Stimulated activated CD8-positive, alpha-beta memory T cell treated with anti-CD3 and anti-CD28 coated beads, Interleukin-7, amount 100 ng/mL, for 24 hours (primary cell): ENCODE measurements around the gene LMAN1L.

ENCODE experiments used
- DNase-seq: peaks from one replicate; pipeline ENCODE4 v3.0.0-alpha.2; 2020; ENCODE audit warnings: low read depth

The LMAN1L gene

GRCh38 chr15:74812533-74812932 lies at the start of gene LMAN1L:
Gene LMAN1L (plus strand): TSS chr15:74812835. CDS start chr15:74812855, 20 bp downstream.
- no peak for DNase-seq

DNA sequence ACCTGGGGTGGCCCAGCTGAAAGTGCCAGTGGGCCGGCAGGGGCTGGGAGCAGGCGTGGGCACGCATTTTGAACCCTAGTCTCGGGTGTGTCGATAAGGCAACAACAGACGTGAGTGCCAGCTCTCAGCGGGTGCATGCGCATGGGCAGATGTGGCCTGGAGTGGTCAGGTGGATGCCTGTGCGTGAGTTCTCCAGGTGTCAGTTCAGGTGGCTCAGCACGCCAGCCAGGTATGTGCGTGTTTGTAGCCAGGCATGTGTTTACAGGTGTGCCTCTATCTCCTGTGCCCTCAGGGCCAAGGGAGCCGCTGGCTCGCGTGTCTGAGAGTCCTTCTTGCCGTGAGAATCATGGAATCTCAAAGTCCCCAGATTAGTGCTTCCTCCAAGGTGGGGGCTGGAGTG lies 49.2 kb upstream of the LMAN1L start:
- no peak for DNase-seq

DNA sequence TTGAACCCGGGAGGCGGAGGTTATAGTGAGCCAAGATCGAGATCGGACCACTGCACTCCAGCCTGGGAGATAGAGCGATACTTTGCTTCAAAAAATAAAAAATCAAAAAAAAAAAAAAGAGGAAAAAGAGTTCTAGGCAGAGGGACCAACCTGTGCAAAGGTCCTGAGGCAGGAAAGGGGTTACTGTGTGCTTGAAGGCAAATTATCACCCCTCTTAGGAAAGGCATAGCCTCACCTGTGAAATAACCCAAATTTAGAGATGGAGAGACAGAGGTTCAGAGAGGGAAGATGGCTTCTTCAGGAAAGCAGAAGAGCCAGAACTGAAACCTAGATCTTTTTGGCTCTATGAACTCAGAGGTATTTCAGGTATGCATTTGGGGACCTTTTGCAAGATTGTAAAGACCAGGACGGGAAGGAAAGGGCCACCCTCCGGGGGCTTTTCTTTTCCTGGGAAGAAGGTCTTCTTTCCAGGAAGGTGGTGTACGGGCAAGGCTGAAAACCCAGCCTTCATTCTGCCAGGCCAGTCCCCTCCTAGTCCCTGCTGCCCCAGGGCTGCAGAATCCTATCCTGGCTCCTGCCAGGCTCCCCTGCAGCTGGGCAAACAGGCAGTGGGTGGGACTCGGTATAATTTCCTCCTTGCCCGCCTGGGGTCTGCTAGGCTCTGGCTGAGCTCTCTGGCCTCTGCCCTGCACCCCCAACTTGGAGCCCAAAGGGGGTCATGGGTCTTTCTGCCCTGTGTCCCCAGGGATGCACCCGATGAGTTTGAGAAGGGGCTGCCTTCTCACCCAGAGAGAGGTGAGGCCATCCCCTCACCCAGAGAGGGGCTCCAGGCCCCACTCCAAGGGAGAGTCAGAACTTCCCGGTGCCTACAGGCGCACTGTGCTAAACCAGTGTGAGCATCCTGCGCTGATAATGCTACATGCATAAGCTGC lies 45.2 kb upstream of the LMAN1L start:
- no peak for DNase-seq

DNA sequence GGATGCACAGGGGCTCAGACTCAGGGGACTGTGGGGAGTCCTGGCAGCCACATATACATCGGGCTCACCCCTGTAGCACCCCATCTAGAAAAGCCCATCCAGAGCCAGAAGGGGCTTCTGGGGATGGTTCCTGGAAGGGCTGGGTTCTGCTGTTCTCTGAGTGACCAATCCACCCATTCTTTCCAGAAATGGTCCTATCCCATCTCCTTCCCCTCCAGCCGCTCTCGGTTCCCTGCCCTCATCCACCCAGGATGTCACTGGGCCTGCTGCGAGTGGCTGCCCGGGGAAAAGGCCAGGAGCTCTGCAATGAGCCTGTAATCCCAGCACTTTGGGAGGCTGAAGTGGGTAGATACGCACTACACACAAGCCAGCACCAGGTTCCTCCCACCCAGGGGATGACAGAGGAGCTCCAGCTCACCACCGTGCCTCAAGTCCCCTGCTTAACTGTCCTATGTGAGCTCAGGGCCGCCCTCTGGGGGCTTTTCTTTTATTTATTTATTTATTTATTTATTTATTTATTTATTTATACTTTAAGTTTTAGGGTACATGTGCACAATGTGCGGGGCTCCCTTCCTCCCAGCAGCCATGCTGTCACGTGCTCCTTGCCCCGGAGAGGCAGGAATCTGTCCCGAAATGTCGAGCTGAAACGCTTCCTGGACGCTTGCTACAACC lies 44.4 kb upstream of the LMAN1L start:
- DNase-seq, result no peak

DNA sequence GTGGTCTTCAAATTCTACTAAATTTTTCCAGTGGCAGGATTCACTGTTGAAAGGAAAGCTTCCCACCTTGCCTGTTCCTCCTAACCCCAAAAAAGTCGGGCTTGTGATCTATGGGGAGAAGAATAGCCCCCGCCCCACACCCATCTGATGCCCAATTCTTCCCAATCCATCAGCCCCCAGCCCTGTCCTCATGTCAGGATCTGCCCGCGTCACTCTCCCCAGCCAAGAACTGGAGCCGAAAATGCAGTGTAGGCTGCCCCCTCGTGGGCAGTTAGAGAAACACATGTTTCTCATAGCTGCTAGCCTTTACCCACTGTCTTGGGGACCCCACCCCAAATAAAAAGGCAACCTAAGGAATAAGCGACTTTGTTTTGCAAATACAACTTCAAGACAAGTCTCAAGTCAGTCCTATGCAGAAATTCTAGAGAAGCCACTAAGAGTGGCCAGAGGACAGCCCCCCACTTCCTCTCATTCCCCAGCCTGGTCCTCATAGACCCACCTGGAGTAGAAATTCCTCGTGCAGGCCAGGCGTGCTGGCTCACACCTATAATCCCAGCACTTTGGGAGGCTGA lies 43.8 kb upstream of the LMAN1L start:
- no peak for DNase-seq

- no peak for DNase-seq
These were observed 43.1 kb upstream of the LMAN1L start for GRCh38 chr15:74769463-74770025.

DNA sequence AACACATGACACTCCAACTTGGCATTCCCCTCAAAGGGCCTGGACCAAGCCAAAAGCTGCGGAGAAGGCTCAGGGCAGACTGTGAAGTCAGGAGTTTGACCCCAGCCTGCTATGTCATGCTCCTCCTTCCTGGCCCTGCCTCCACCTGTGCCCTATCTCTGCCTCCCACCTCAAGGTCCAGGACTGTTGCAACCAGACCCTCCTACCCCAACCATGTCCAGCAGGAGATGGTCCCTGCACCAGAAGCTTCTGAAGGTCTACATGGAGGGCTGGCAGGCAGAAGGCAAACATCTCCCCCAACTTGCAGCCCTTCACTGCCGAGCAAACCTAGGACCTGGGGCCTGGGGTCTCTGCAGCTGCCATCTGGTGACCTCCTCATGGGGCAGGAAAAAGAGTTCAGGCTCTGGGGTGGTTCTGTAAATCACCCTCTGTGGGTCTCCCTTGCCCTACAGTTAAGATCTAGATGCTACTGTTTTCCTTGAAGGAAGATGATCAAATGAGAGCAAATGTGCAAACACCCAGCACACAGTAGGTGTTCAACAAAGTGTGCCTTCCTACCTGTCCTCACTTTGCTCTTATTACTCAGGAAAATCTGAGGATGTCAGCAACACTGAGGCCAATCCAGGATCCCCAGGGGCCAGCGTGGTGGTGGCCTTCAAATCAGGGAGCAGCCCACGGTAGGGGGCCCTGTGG lies 42.3 kb upstream of the LMAN1L start:
- DNase-seq, result no peak

GRCh38 chr15:74773329-74773728 lies 39.3 kb upstream of the LMAN1L start:
- DNase-seq, result no peak

DNA sequence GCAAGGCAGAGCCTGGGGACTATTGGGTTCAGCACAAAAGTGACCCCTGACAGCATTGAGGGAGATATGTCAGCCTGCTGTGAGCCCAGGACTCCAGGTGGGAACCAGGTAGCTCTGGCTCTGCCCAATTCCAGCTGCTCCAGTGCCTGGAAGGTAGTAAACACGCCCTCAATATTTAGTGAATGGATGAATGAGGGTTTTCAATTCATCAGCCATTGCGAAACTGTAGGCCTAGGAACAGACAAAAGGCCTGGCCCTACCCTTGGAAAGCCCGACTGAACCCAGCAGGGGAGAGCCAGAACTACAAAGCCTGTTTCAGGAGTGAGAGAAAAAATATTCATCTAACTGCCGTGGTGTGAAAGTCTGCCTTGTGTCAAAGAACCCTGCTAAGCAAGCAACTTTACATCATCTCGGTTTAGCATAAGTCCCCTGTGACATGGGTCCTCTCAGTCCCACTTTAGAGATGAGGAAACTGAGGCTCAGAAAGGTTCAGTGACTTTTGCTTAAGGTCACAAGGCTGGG lies 38.8 kb upstream of the LMAN1L start:
- DNase-seq, result no peak

DNA sequence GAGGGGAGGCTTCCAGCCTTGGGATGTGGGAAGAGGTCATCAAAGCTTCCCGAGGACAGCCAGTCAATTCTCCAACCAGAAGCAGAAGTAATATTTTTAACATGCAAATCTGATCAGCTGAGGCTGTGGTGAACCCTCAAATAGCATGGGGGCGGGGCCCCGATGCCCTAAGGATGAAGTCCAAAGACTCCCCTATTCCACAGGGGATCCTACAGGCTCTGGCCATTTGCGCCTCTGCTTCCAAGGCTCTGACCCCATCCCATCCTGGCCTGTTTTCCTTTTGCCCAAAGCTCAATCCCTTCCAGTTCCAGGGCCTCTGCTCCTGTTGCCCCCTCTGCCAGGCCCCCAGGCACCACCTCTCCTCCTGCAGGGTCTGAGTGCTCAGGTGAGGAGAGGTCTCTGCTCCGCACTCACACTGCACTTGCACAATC lies 37.5 kb upstream of the LMAN1L start:
- no peak for DNase-seq

DNA sequence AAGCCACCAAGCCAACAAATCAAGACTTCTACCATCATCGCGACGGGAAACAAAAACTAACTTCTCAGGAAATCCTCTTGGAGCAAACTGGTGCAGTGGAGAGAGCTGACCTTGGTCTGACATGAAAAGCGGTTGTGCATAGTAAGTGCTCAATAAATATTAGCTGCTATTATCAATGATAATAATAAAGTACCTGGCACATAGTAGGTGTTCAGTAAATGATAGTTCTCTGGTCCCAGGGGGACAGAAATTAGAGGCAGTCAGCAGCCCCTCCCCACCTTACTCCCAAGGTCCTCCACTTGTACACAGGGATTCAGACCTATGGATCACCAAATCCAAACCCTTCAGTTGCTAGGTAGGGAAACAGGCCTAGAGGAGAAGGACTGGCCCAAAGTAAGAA lies 36.7 kb upstream of the LMAN1L start:
- DNase-seq, result no peak

- DNase-seq, result no peak
These were observed 35.5 kb upstream of the LMAN1L start for GRCh38 chr15:74776821-74777768.

- no peak for DNase-seq
These were observed 34.7 kb upstream of the LMAN1L start for GRCh38 chr15:74777769-74778598.

GRCh38 chr15:74778599-74778970 lies 34.0 kb upstream of the LMAN1L start:
- no peak for DNase-seq

DNA sequence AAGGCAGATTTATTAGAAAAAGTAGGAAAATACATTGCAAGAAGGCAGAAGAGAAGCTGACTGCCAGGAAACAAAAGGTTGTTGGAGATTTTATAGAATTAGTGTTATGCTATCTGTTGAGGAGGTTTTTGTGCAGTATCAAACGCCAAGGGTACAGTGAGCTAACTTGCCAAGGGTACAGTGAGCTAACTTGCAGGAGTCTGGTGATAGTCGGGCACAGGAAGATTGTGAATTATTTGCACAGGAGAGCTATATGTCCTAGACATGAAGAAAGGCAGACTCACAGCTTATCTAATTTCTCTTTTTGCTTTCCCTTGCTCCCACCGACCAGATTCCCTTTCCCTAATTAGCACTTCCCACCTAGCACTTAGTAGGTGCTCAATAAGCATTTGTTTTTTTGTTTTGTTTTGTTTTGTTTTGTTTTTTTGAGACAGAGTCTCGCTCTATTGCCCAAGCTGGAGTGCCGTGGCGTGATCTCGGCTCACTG lies 33.4 kb upstream of the LMAN1L start:
- DNase-seq, result no peak

GRCh38 chr15:74780523-74781430 lies 31.9 kb upstream of the LMAN1L start:
- no peak for DNase-seq

DNA sequence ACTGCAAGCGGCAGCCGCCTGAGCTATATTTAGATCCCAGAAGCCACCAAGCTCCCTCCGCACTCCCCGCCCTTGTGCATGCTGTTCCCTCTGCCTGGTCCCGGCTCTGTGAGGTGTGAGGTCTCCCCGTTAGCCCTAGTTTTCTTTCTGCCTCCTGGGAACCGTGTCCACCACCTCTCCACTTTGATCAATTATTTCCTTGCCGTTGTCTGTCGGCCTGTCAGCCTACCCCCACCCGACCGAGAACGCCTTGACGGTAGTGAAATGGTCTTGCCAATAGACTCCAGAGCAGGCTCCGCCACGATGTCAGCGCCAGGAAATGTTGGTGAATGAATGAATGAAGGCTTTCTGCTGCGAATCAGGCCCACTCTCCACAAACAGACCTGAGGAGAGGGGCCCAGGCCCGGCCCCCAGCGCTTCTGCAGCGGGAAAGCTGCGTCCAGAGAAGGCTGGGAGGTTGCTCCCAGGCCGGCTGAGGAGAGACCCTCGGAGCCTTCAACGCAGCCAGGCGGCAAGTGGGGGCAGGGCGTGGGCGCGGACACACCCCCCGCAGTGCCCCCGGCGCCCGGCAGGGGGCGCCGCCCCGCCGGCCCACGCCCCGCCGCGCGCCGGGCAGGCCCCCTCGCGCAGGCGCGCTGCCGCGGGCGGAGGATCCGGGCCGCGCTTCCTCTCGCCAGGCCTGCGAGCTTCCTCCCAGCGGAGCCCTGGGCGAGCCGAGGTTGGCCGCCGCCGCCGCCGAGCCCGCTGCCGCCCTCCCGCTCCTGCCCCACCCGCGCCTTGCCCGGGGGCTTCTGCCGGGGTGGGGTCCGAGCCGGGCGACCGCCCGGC lies 31.0 kb upstream of the LMAN1L start, which contains the start of gene CSK:
Gene CSK (plus strand): TSS at position 650 of the 828 bp plus-strand sequence. CDS start 16,218 bp downstream, outside the sequence.
- no peak for DNase-seq
